D341Med (cell line): ENCODE data around the gene CTDP1.
"Not testable (repeated sequence)": the region's sequence is repeated elsewhere in the genome, so short reads cannot be mapped to it uniquely, and the experiment has no call there.

ENCODE experiments used
- DNase-seq: peaks from one replicate; pipeline ENCODE4 v3.0.0; 2012; ENCODE audit warnings: low spot score

The CTDP1 gene

GRCh38 chr18:79740521-79741361, 61.1 kb downstream of the CTDP1 start:
- no peak for DNase-seq

DNA sequence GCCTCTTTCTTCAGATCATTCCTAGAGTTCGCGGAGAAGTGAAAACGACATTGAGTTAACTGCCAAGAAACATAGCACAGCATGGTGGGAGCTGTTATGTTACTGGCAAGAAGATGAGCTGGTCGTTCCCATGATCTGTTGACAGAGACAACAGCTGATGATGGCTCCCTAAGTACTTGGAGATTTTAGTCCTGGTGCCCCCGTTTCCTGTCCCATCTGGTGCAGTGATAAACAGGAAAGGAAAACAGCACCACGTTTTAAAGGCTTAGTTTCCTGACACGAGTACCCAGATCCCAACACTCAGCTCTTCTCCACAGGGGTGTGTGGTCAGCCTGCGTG, 61.7 kb downstream of the CTDP1 start:
- DNase-seq: no peak

GRCh38 chr18:79742076-79742475, 62.5 kb downstream of the CTDP1 start:
- DNase-seq: no peak

DNA sequence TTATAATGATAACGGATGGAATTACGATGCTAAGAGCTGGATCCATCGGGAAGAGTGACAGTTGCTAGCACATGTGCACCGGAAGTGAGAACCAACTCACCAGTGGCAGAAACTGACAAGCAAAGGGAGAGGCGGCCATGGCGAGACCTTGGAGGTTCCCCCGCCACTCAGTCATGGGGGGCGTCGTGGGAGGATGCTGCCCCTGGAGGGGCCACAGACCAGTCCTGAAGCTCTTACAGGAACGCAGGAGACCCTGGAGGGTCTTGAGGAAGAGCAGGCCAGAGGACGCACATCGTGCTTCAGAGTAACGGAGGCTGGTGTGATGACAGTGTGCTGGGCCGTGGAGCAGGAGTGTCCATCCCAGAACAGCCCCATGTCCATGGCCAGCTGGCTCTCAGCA, 65.0 kb downstream of the CTDP1 start:
- DNase-seq: no peak

DNA sequence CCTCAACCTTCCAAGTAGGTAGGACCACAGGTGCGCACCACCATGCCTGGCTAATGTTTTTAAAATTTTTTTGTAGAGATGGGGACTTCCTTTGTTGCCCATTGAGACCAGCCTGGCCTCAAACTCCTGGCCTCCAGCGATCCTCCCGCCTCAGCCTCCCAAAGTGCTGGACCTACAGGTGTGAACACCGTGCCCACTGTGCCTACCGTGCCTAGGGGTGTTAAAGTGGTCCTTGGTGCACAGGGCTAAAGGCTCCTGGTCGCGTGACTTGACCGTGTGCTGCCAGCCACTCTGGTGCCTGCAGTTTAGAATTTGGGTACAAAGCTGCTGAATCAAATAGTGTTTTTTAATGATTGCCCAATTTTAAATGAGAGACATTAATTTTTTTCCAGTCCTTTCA, 67.1 kb downstream of the CTDP1 start:
- no peak for DNase-seq

- no peak for DNase-seq
Observed at GRCh38 chr18:79747156-79747845, 67.7 kb downstream of the CTDP1 start.

DNA sequence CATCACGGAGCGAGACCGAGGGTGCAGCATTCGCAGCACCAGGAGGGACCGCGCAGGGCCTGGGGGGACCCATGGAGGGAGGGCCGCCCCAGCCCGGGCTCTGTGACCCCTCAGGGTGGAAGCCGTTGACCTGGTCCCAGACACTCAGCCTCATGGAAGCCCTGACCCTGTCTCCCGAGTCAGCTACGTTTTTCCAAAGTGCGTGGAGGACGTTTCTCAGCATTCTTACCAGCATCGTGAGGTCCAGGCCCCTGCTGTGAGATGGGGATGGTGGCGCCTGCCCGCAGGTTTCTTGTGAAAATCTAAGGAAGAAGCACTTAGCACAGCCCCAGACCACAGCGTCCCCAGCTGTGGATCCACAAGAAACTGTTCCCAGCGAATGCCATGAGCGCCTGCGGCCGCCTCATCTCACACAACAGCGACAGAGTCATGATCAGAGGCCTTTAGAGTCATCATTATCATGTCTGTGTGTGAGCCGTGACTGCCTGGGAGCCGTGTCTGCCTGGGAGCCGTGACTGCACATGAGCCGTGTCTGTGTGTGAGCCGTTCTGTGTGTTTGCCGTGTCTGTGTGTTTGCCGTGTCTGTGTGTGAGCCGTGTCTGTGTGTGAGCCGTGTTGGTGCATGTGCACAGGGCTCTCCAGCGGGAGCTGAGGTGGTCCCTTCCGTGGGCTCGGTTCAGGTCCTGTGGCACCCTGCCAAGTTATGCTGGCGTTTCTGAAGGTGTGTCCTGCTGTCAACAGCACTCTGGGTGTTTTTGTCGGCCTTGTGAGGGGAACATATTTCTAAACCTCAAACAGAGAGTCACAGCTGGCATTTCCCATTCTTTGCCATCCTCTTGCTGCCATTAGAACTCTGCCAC, 68.9 kb downstream of the CTDP1 start:
- no peak for DNase-seq

DNA sequence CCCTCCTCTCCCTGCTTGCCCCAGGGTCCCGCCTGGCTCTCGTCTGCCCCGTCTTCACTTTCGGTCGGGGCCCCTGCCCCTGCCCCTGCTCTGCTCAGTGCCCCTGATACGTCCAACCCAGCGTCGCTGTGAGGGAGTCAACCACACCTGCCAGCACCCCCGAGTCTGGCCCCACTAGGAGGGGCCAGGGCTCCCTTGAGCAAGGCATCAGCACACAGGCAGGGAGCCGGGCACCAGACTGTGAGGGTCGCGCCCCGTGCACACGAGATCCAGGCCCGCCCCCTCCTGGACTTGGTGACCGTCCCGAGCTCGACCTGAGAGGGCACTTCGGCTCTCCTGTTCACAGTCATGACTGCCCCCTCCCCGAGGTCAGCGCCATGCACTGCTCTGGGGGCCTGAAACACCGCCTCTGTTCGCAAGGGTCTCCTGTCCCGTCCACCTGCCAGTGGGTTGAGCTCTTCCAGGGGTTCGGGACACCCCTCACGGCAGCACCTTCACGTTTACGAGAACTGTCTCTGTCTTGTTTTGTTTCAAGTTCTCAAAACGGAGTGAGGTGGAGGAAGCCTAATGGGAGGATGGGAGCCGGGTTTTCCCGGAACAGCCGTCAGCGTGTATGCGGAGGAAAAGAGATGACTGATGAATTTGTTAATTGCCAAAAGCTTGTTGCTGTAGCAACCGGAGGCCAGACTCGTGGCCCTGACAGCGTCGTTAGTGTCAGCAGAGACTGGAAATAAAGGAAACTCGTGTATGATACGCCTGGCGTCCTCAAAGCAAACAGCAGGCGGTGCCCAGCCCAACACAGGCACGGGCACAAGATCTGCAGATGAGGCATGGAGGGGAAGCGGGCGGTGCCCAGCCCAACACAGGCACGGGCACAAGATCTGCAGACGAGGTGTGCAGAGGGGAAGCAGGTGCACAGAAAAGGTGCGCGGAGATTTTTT, 69.9 kb downstream of the CTDP1 start:
- no peak for DNase-seq

GRCh38 chr18:79750980-79751571, 71.5 kb downstream of the CTDP1 start:
- DNase-seq: no peak

DNA sequence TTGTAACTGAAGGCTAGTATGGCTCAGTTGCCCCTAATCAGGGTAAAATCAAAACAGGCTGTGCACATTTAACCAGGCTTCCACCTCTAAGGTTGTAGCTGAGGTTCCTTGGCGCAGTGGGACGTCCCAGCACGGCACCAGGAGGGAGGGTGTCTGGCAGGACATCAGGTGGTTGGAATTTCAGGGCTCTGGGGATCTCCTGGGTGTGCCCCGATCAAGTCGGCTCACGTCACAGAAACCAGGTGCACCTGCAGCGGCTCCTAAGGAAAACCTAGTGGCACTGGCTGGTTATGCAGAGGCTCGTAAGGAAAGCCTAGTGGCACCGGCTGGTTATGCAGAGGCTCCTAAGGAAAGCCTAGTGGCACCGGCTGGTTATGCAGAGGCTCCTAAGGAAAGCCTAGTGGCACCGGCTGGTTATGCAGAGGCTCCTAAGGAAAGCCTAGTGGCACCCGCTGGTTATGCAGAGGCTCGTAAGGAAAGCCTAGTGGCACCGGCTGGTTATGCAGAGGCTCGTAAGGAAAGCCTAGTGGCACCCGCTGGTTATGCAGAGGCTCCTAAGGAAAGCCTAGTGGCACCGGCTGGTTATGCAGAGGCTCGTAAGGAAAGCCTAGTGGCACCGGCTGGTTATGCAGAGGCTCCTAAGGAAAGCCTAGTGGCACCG, 72.4 kb downstream of the CTDP1 start:
- not testable (repeated sequence) for DNase-seq

GRCh38 chr18:79752946-79753345, 73.3 kb downstream of the CTDP1 start:
- DNase-seq: not testable (repeated sequence)

DNA sequence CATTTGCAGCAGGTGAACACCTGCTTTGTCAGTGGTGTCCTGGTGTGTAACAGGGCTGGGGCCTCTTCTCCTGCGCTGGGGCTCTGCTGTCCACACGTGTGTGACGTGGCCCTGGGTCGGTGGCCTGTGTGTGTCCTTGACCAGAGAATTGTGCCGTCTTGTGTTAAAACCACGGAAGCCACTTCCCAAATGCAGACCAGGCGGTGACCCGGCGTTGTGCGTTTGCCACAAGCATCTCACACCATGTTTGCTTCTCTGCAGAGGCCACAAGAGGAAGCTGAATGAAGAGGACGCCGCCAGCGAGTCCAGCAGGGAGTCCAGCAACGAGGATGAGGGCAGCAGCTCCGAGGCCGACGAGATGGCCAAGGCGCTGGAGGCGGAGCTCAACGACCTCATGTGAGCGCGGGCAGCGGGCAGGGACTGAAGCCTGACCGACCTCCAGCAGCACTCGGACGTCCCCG, 73.8 kb downstream of the CTDP1 start:
- DNase-seq: no peak

- no peak for DNase-seq
Observed at GRCh38 chr18:79754022-79754761, 74.6 kb downstream of the CTDP1 start.

DNA sequence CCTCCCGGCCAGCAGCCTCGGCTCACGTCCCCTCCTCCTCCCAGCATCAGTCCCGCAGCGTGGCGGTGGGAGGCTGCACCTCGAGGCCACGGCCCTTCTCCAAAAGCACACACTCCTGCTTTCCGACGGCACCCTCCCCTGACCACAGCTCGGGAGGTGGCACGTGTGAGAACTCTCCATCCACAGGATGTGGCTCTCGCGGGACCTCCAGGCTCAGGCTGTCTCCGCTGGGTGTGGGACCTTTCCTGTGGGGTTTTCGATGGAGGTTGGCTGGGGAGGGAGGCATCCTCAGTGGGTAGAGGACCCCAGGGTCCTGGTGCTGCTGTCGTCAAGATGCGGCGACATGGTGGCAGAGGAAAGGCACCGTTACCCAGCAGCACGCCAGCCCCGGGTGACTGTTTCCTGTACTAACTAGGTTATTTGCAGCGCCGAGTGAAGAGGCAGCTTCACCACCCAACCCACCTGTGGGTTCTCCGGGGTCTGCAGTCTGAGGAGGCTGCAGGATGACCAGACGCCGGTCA, 75.3 kb downstream of the CTDP1 start:
- no peak for DNase-seq

DNA sequence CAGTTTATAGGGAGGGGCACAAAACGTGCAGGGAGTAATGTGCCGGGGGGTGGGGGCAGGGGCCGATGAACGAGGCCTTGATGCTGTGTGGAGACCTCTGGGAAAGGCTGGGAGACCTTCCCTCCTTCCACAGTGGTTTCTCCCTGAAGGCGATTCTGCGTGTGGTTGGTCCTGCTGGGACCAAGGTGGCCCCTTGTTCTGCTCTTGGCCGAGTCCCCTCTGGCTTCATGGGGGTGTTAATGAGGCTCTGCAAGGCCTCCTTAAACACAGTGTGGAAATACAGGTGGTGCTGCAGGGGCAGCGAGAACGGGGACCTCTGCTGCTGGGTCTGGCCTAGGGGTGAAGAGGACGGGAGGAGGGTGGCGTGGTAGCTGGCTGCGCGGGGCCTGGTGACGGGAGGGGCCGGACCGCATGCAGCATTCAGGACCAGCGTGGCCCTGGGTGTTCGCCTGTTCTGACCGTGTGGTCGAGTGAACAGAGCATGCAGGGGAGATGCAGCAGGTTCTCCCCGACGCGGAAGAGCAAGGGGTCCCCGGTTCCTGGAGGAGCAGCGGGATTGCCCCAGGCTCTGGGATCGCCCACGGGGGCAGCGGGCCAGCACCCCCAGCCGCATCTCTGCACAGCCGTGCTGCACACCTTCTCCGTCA, 76.0 kb downstream of the CTDP1 start:
- DNase-seq: no peak

DNA sequence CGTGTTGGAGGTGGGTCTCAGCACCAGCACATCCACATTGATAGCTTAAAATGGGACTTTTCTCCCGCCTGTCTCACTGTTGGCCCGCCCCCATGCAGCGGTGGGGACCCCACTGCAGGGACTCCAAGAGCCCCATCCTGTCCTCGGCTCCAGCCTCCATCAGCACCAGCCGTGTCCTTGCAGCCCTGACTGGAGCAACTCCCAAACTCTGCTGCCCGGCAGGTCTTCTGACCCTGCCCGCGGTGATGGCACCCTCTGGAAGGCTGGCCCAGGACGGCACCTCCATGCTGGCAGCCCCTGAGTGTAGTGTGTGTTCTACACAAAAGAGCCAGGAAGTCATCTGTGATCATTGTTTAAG, 76.5 kb downstream of the CTDP1 start:
- DNase-seq: no peak

GRCh38 chr18:79756826-79757225, 77.2 kb downstream of the CTDP1 start:
- no peak for DNase-seq

- DNase-seq: no peak
Observed at GRCh38 chr18:79760348-79760747, 80.7 kb downstream of the CTDP1 start.

- DNase-seq: no peak
Observed at GRCh38 chr18:79760881-79761280, 81.3 kb downstream of the CTDP1 start.
